NB4 (cell line): ENCODE data around the gene ADSS2.
"Not testable (repeated sequence)": the region's sequence is repeated elsewhere in the genome, so short reads cannot be mapped to it uniquely, and the experiment has no call there.

Experiments
- DNase-seq: peaks from one replicate; pipeline ENCODE4 v3.0.0; 2010; ENCODE audit warnings: low read depth
- H3K4me3 ChIP-seq: one replicate; pipeline ENCODE4 v1.5.1; 2011; ENCODE audit warnings: mild to moderate bottlenecking, low read depth, low read length, moderate library complexity
- MYC ChIP-seq: IDR thresholded peaks from 2 replicates; pipeline ENCODE4 v1.6.1; 2011; ENCODE audit warnings: low read depth, low read length
- POLR2A ChIP-seq: IDR thresholded peaks from 2 replicates; pipeline ENCODE4 v1.6.1; 2011; ENCODE audit warnings: mild to moderate bottlenecking; ENCODE audit not compliant: insufficient read length; ENCODE audit errors: extremely low read depth
- TF ChIP-seq, protein P1 (sequence below): IDR thresholded peaks from 2 replicates; pipeline ENCODE4 v1.6.1; 2011; ENCODE audit warnings: low read depth, low read length
- TF ChIP-seq, protein P2 (sequence below): IDR thresholded peaks from one replicate; pipeline ENCODE4 v1.5.1; 2012; ENCODE audit warnings: low read depth, low read length

Gene ADSS2

DNA sequence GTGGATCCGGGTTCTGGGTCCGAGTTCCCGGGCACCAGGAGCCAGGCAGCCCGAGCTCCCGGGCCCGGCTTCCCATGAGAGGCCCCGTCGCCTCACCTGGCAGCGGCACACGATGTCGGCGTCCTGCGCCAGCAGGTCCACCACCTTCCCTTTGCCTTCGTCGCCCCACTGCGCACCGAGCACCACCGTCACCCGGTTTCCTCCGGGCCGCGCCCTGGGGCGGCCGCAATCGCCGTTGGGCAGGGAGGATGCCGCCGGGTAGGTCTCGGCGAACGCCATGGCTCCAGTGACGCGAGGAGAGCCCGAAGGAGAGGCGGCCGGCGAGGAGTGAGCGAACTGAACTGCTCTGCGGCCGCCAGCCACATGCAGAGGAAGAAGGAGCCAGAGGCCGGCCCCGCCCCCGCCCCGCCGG lies at the start of gene ADSS2:
ADSS2 (minus strand) TSS at position 371 of the 412 bp plus-strand sequence; CDS start at position 279, 92 bp downstream.
- peak within 1 kb of the TSS; percentile 88 for H3K4me3 ChIP-seq
- TF ChIP-seq, protein P1, sequence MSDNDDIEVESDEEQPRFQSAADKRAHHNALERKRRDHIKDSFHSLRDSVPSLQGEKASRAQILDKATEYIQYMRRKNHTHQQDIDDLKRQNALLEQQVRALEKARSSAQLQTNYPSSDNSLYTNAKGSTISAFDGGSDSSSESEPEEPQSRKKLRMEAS: no peak
- peak; percentile 82 for TF ChIP-seq POLR2A
- no peak for DNase-seq

DNA sequence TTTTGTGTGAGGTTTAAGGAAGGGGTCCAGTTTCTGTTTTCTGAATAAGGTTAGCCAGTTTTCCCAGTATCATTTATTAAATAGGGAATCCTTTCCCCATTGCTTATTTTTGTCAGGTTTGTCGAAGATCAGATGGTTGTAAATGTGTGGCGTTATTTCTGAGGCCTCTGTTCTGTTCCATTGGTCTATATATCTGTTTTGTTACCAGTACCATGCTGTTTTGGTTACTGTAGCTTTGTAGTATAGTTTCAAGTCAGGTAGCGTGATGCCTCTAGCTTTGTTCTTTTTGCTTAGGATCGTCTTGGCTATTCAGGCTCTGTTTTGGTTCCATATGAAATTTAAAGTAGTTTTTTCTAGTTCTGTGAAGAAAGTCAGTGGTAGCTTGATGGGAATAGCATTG lies 48.8 kb upstream of the ADSS2 start:
- DNase-seq, H3K4me3 ChIP-seq: not testable (repeated sequence)

DNA sequence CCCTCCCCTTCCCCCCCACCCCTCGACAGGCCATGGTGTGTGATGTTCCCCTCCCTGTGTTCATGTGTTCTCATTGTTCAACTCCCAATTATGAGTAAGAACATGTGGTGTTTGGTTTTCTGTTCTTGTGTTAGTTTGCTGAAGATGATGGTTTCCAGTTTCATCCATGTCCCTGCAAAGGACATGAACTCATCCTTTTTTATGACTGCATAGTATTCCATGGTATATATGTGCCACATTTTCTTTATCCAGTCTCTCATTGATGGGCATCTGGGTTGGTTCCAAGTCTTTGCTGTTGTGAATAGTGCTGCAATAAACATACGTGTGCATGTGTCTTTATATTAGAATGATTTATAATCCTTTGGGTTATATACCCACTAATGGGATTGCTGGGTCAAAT lies 47.8 kb upstream of the ADSS2 start:
- not testable (repeated sequence) for H3K4me3 ChIP-seq, DNase-seq

DNA sequence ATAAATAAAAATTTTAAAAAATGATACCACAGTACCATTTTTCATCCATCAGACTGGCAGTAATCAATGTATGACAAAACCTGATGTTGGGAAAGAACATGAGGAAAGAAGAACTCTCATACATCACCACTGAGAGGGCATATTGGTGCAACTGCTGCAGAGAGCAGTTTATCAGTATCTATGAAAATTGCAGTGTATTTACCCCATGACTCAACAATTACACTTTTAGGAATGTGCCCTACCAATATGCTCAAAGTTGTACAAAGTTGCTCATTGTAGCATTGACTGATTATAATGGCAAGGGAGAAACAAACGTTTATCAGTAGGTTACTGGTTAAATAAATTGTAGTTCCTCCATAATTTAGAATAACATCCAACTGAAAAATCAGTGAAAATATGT lies 46.1 kb upstream of the ADSS2 start:
- H3K4me3 ChIP-seq: no peak overlapping the region
- TF ChIP-seq, protein P2, sequence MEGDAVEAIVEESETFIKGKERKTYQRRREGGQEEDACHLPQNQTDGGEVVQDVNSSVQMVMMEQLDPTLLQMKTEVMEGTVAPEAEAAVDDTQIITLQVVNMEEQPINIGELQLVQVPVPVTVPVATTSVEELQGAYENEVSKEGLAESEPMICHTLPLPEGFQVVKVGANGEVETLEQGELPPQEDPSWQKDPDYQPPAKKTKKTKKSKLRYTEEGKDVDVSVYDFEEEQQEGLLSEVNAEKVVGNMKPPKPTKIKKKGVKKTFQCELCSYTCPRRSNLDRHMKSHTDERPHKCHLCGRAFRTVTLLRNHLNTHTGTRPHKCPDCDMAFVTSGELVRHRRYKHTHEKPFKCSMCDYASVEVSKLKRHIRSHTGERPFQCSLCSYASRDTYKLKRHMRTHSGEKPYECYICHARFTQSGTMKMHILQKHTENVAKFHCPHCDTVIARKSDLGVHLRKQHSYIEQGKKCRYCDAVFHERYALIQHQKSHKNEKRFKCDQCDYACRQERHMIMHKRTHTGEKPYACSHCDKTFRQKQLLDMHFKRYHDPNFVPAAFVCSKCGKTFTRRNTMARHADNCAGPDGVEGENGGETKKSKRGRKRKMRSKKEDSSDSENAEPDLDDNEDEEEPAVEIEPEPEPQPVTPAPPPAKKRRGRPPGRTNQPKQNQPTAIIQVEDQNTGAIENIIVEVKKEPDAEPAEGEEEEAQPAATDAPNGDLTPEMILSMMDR: no peak
- TF ChIP-seq MYC: no peak
- TF ChIP-seq, protein P1: no peak
- TF ChIP-seq POLR2A: no peak
- DNase-seq: no peak

DNA sequence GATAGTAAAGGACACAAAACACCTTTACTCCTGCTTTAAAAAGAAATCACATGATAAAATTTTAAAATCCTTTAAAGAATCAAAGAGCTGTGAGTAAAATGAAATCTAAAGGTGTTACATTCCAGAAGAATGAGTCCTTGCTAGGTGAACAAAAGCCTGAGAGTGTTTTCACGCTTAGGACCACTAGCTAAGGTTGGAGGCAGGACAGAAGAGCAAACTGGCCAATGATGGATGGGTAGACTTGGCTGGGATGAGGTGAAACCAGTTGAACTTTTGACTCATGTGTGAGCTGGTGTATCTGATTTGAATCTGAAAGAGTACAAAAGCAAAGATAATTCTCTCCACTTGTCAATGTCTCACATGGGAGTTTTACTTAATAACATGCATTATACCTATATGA lies 44.5 kb upstream of the ADSS2 start:
- no peak overlapping the region for H3K4me3 ChIP-seq
- TF ChIP-seq MYC (no peak), POLR2A (no peak)
- TF ChIP-seq, protein P2: no peak
- no peak for DNase-seq

DNA sequence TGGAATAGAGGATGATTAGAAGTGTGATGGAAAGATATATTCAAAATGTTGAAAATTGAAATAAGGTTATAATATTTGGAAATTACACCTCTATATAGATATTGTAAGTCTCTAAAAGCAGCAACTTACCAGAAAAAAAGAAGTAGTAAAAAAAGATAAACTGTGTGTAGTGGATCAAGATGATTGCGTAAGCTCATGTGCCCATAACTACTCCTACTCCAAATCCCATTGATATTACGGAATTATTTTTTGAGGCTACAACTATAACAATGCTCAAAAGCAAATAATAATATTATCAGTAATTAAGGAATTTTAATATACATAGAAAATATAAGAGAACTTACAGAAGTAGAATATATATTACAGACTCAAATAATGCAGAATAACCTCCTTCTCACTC lies 42.9 kb upstream of the ADSS2 start:
- TF ChIP-seq, protein P1: no peak
- TF ChIP-seq, protein P2: no peak
- no peak for TF ChIP-seq POLR2A
- no peak for DNase-seq
- no peak overlapping the region for H3K4me3 ChIP-seq

DNA sequence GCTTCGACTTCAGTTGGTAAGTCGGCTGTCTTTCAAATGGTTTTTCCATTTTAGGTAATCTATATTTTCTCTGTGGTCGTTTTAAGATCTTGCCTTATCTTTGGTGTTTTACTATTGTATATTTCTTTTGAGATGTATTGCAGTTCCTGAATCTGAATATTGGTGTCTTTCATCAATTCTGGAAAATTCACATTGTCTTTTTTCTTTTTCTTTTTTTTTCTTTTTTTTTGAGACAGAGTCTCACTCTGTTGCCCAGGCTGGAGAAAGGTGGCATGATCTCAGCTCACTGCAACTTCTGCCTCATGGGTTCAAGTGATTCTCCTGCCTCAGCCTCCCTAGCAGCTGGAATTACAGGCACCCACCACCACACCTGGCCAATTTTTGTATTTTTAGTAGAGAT lies 33.3 kb upstream of the ADSS2 start:
- not testable (repeated sequence) for H3K4me3 ChIP-seq, DNase-seq

DNA sequence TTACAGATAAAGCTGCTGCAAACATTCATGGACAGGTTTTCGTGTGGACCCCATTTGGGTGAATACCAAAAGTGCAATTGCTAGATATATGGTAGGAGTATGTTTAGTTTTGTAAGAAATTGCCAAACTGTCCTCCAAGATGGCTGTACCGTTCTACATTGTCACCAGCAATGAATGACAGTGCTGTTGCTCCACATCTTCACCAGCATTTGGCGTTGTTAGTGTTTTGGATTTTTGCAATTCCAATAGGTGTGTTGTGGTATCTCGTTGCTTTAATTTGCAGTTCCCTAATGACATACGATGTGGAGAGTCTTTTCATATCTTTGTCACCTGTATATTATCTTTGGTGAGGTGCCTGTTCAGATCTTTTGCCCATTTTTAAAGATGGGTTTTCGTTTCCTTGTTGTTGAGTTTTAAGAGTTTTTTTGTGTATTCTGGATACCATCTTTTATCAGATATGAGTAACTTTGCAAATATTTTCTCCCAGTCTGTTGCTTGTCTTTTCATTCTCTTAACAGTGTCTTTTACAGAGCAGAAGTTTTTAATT lies 21.4 kb upstream of the ADSS2 start:
- H3K4me3 ChIP-seq: no peak overlapping the region
- TF ChIP-seq, protein P1: no peak
- TF ChIP-seq, protein P2: no peak
- no peak for TF ChIP-seq POLR2A
- no peak for TF ChIP-seq MYC
- no peak for DNase-seq
